ENCODE data around the gene NFKBIL1. TPM values are rescaled to one million over a fixed set of nuclear protein-coding genes. Genes with fewer than 3 reads are reported as not detected.
A peak's percentile ranks its signal among the peaks of the same experiment; 100 is the strongest.

The NFKBIL1 gene
- polyA plus RNA-seq, 1 experiment = 13.6 TPM

GRCh38 chr6:31513456-31514165 lies 33.8 kb upstream of the NFKBIL1 start:
- TF ChIP-seq CTCF (IDR thresholded peaks at IDR 0.05; ENCODE audit: insufficient read depth, low read depth, low read length) = no peak
- no peak overlapping the region for H3K4me3 ChIP-seq (ENCODE audit: low read depth, low read length)
- no peaks in the 10 kb centered on the region for H3K27me3 ChIP-seq (ENCODE audit: control insufficient read depth, insufficient read depth, low read length)
- ChIA-PET POLR2A (no interaction called here), CTCF (interaction anchor here (1.0 kb wide), 1 partner anchor 19 kb away, joined by 3 read pairs; no protein-coding TSS in a partner anchor)
- no peak for DNase-seq (ENCODE audit: low read depth)
- H3K36me3 ChIP-seq (ENCODE audit: control insufficient read depth, insufficient read depth, low read length) = peaks cover 5% of the 10 kb centered on the region

- ChIA-PET POLR2A (no interaction called here), CTCF (no interaction called here)
- no peak for TF ChIP-seq CTCF (IDR thresholded peaks at IDR 0.05; ENCODE audit: insufficient read depth, low read depth, low read length)
- H3K36me3 ChIP-seq (ENCODE audit: control insufficient read depth, insufficient read depth, low read length) = no peaks in the 10 kb centered on the region
- no peak for DNase-seq (ENCODE audit: low read depth)
- H3K27me3 ChIP-seq (ENCODE audit: control insufficient read depth, insufficient read depth, low read length) = no peaks in the 10 kb centered on the region; the same call in 1 of the 2 replicates
- H3K4me3 ChIP-seq (ENCODE audit: low read depth, low read length) = no peak overlapping the region
These were observed 25.6 kb upstream of the NFKBIL1 start for GRCh38 chr6:31521835-31522234.

GRCh38 chr6:31525553-31525931 lies 21.9 kb upstream of the NFKBIL1 start:
- DNase-seq (ENCODE audit: low read depth) = no peak
- ChIA-PET POLR2A (interaction anchor here (0.7 kb wide), 1 partner anchor 281 kb away, joined by 13 read pairs; the partner anchor contains the start of gene LSM2), CTCF (interaction anchor here (1.0 to 1.1 kb wide), 2 partner anchors 8 to 22 kb away, joined by 3 read pairs; partner anchors contain the start of gene NFKBIL1)
- H3K4me3 ChIP-seq (ENCODE audit: low read depth, low read length) = no peak overlapping the region
- peaks cover 3% of the 10 kb centered on the region for H3K36me3 ChIP-seq (ENCODE audit: control insufficient read depth, insufficient read depth, low read length)
- H3K27me3 ChIP-seq (ENCODE audit: control insufficient read depth, insufficient read depth, low read length) = no peaks in the 10 kb centered on the region
- TF ChIP-seq CTCF (IDR thresholded peaks at IDR 0.05; ENCODE audit: insufficient read depth, low read depth, low read length) = no peak

- TF ChIP-seq CTCF (IDR thresholded peaks at IDR 0.05; ENCODE audit: insufficient read depth, low read depth, low read length) = no peak
- H3K27me3 ChIP-seq (ENCODE audit: control insufficient read depth, insufficient read depth, low read length) = no peaks in the 10 kb centered on the region
- peak; percentile 41 for DNase-seq (ENCODE audit: low read depth)
- POLR2A ChIA-PET = no interaction called here
- H3K4me3 ChIP-seq (ENCODE audit: low read depth, low read length) = no peak overlapping the region
- CTCF ChIA-PET = interaction anchor here (1.0 to 1.1 kb wide), 2 partner anchors 9 to 21 kb away, joined by 3 read pairs; partner anchors contain the start of gene NFKBIL1
- peaks cover 8% of the 10 kb centered on the region for H3K36me3 ChIP-seq (ENCODE audit: control insufficient read depth, insufficient read depth, low read length)
These were observed 21.3 kb upstream of the NFKBIL1 start for GRCh38 chr6:31525932-31526591.

GRCh38 chr6:31528307-31528777 lies 19.1 kb upstream of the NFKBIL1 start:
- Histone ChIP-seq H3K4me3 (ENCODE audit: low read depth, low read length) (no peak overlapping the region), H3K36me3 (ENCODE audit: control insufficient read depth, insufficient read depth, low read length) (peaks cover 14% of the 10 kb centered on the region), H3K27me3 (ENCODE audit: control insufficient read depth, insufficient read depth, low read length) (no peaks in the 10 kb centered on the region)
- no peak for DNase-seq (ENCODE audit: low read depth)
- ChIA-PET CTCF (interaction anchor here (1.2 to 3.0 kb wide), 3 partner anchors 11 to 33 kb away, joined by 3 to 12 read pairs (median 4); partner anchors contain the start of gene ATP6V1G2), POLR2A (interaction anchor here (0.7 kb wide), 1 partner anchor 773 kb away, joined by 7 read pairs; no protein-coding TSS in a partner anchor)
- TF ChIP-seq CTCF (IDR thresholded peaks at IDR 0.05; ENCODE audit: insufficient read depth, low read depth, low read length) = no peak

Data from BJ (cell line).